ENCODE measurements around the gene MBD6.

DNA sequence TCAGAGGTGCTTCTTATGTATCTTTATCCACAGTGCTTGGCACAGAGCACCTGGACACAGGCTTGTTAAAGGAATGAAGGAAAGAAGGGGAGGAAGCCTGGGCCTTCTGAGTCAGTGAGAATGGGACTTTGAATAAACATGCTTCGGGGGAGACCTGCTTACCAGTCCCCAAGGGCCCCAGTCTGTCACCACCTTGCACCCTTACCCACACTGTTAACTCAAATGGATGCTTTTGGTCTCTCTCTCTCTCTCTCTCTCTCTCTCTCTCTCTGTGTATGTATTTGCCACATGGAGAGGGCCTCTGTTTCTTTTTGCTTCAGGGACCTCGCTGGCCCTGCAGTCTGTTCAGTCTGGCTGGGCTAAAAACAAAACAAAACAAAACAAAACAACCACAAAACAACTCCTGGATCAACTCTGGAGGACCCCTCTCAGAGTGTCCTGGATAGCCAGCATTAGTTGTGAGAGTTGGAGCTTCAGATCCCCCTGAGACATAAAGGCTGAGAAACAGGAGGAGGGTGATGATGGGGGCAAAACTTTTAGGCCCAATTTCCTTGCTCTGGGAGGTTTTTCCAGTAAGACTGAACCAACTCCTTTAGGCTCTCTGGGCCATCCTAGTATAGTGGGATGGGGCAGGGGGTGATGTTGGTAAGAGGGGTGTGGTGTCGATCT, 29.1 kb downstream of the MBD6 start:
- no peak for TF ChIP-seq ZMYM2 (CRISPR knock-in tag; IDR thresholded peaks at IDR 0.05)
- TF ChIP-seq, protein P1, sequence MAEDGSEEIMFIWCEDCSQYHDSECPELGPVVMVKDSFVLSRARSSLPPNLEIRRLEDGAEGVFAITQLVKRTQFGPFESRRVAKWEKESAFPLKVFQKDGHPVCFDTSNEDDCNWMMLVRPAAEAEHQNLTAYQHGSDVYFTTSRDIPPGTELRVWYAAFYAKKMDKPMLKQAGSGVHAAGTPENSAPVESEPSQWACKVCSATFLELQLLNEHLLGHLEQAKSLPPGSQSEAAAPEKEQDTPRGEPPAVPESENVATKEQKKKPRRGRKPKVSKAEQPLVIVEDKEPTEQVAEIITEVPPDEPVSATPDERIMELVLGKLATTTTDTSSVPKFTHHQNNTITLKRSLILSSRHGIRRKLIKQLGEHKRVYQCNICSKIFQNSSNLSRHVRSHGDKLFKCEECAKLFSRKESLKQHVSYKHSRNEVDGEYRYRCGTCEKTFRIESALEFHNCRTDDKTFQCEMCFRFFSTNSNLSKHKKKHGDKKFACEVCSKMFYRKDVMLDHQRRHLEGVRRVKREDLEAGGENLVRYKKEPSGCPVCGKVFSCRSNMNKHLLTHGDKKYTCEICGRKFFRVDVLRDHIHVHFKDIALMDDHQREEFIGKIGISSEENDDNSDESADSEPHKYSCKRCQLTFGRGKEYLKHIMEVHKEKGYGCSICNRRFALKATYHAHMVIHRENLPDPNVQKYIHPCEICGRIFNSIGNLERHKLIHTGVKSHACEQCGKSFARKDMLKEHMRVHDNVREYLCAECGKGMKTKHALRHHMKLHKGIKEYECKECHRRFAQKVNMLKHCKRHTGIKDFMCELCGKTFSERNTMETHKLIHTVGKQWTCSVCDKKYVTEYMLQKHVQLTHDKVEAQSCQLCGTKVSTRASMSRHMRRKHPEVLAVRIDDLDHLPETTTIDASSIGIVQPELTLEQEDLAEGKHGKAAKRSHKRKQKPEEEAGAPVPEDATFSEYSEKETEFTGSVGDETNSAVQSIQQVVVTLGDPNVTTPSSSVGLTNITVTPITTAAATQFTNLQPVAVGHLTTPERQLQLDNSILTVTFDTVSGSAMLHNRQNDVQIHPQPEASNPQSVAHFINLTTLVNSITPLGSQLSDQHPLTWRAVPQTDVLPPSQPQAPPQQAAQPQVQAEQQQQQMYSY (CRISPR knock-in tag; IDR thresholded peaks at IDR 0.05): no peak
- TF ChIP-seq ZNF441 (CRISPR knock-in tag; IDR thresholded peaks at IDR 0.05; ENCODE audit: borderline replicate concordance): no peak
- TF ChIP-seq ISX (CRISPR knock-in tag; conservative IDR thresholded peaks at IDR 0.05): no peak

Measured in HepG2 (cell line).